ENCODE data around the gene CGB1. TPM values are rescaled to one million over a fixed set of nuclear protein-coding genes. Genes with fewer than 3 reads are reported as not detected.

Gene CGB1
- total RNA-seq, 2 experiments from 2014 or later = not detected

DNA sequence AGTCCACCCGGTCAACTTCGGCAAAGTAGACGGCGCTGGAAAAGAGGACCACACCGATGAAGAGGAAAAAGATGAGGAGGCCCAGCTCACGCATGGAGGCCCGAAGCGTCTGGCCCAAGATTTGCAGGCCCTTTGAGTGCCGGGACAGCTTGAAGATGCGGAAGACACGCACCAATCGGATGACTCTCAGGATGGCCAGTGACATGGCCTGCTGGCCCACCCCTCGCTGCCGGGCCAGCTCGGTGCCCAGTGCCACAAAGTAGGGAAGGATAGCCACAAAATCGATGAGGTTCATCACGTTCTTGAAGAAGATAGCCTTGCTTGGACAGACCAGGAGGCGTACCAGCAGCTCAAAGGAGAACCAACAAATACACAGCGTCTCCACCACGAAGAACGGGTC lies 33.7 kb upstream of the CGB1 start:
- ChIA-PET CTCF (interaction anchor here (1.5 to 1.8 kb wide), 2 partner anchors 36 to 77 kb away, joined by 3 to 7 read pairs; partner anchors contain the start of gene RUVBL2), POLR2A (no interaction called here)
- Mint-ChIP-seq H3K27ac (no peak overlapping the region), H3K4me3 (no peak overlapping the region), H3K36me3 (ENCODE audit: low read depth) (peaks cover 3% of the 10 kb centered on the region), H3K4me1 (ENCODE audit: low read depth) (peaks cover 8% of the 10 kb centered on the region), H3K27me3 (ENCODE audit: low read depth) (peaks cover 65% of the 10 kb centered on the region), H3K9me3 (ENCODE audit: insufficient read depth) (no peaks in the 10 kb centered on the region)
- ATAC-seq = no peak
- no peak for DNase-seq

GRCh38 chr19:49069026-49069425 lies 32.3 kb upstream of the CGB1 start:
- Mint-ChIP-seq H3K36me3 (ENCODE audit: low read depth) (peaks cover 3% of the 10 kb centered on the region), H3K4me1 (ENCODE audit: low read depth) (peaks cover 8% of the 10 kb centered on the region), H3K27me3 (ENCODE audit: low read depth) (peaks cover 75% of the 10 kb centered on the region), H3K4me3 (no peak overlapping the region), H3K27ac (no peak overlapping the region), H3K9me3 (ENCODE audit: insufficient read depth) (no peaks in the 10 kb centered on the region)
- ChIA-PET CTCF (interaction anchor here (1.2 to 1.8 kb wide), 3 partner anchors 9 to 77 kb away, joined by 4 to 7 read pairs (median 5); no protein-coding TSS in a partner anchor), POLR2A (no interaction called here)
- DNase-seq (no peak), ATAC-seq (no peak)

GRCh38 chr19:49067554-49067953 lies 30.9 kb upstream of the CGB1 start:
- no peak overlapping the region for H3K4me3 Mint-ChIP-seq
- DNase-seq (no peak), ATAC-seq (no peak)
- H3K27ac Mint-ChIP-seq = no peak overlapping the region
- H3K9me3 Mint-ChIP-seq (ENCODE audit: insufficient read depth) = no peaks in the 10 kb centered on the region
- ChIA-PET CTCF (no interaction called here), POLR2A (no interaction called here)
- no peaks in the 10 kb centered on the region for H3K36me3 Mint-ChIP-seq (ENCODE audit: low read depth)
- peaks cover 67% of the 10 kb centered on the region for H3K27me3 Mint-ChIP-seq (ENCODE audit: low read depth)
- H3K4me1 Mint-ChIP-seq (ENCODE audit: low read depth) = no peaks in the 10 kb centered on the region

DNA sequence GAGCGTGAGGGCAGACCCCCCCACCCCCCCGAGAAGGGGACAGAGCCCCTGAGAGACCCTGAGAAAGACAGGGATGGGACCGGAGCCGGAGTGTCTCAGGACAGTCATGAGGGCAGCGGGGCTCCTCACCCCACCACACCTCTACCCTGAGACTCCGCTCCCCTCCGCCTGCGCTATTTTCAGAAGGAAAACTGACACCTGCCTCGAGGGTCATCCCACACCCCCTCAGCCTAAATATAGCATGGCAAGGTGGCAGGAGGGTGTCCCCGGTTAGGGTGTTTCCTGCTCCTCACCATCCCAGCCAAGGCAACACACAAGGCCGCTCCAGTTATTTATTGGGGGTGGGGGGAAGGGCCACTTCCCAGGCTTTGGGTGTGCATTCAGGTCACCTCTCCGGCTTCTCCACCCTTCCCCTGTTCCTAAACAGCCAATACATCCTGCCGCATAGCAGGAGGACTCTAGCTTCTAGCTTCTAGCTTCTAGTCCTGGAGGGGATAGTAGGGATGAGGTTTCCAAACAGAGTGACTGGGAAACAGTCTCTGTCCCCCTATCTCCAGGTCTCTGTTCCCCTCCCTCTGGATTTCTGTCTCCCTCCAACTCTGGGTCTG lies 29.3 kb upstream of the CGB1 start:
- DNase-seq (no peak), ATAC-seq (no peak)
- ChIA-PET CTCF (interaction anchor here (1.0 kb wide), 1 partner anchor 32 kb away, joined by 4 read pairs; no protein-coding TSS in a partner anchor), POLR2A (no interaction called here)
- Mint-ChIP-seq H3K4me3 (no peak overlapping the region), H3K9me3 (ENCODE audit: insufficient read depth) (no peaks in the 10 kb centered on the region), H3K36me3 (ENCODE audit: low read depth) (no peaks in the 10 kb centered on the region), H3K27me3 (ENCODE audit: low read depth) (peaks cover 61% of the 10 kb centered on the region), H3K27ac (no peak overlapping the region), H3K4me1 (ENCODE audit: low read depth) (no peaks in the 10 kb centered on the region)

DNA sequence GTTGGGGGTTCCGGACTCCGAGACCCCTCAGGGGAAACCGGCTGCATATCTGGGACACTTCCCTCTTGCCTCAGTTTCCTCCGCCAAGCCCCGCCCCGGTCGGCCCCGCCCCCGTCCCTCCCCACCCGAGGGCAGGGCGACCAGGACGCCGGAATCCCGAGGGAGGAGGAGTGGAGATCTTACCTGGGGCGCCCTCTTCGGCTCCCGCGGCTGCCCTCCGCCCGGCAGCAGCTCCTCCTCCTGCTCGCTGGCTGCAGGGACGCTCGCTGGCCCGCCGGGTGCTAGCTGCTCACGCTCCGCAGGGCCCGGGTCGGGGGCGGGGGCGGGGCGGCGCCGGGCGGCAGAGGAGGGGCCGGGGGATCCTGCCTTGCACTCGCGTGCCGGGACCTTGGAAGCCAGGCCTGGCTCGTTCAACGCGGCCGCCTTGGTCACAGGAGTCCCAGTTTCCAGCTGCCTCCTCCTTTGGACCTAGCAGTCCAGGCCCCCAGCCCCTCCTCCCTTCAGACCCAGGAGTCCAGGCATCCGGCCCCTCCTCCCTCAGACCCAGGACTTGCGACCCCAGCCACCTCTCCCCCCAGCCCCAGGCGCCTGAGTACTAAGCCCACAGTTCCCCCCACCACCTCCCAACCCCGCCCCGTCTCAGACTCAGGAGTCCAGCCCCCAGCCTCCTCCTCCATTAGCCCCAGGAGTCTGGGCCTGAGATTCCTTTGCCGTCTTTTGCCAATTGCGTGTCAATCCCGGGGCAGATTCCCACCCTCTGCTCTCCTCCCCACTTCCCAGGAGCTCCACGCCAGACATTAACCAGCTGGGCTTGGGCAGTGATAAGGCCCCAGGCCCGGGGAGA lies 28.3 kb upstream of the CGB1 start, which contains the start of gene NTF4:
TSS of gene NTF4 (minus strand) at position 51 of the 844 bp plus-strand sequence. CDS start 2,821 bp downstream, outside the sequence.
- ChIA-PET POLR2A (no interaction called here), CTCF (interaction anchor here (1.0 kb wide), 1 partner anchor 33 kb away, joined by 4 read pairs; no protein-coding TSS in a partner anchor)
- Mint-ChIP-seq H3K9me3 (ENCODE audit: insufficient read depth) (no peaks in the 10 kb centered on the region), H3K4me3 (no peak within 1 kb of the TSS), H3K4me1 (ENCODE audit: low read depth) (no peaks in the 10 kb centered on the region), H3K36me3 (ENCODE audit: low read depth) (no peaks in the 10 kb centered on the region), H3K27ac (no peak within 1 kb of the TSS), H3K27me3 (ENCODE audit: low read depth) (peaks cover 60% of the 10 kb centered on the region)
- no peak for ATAC-seq
- no peak for DNase-seq

DNA sequence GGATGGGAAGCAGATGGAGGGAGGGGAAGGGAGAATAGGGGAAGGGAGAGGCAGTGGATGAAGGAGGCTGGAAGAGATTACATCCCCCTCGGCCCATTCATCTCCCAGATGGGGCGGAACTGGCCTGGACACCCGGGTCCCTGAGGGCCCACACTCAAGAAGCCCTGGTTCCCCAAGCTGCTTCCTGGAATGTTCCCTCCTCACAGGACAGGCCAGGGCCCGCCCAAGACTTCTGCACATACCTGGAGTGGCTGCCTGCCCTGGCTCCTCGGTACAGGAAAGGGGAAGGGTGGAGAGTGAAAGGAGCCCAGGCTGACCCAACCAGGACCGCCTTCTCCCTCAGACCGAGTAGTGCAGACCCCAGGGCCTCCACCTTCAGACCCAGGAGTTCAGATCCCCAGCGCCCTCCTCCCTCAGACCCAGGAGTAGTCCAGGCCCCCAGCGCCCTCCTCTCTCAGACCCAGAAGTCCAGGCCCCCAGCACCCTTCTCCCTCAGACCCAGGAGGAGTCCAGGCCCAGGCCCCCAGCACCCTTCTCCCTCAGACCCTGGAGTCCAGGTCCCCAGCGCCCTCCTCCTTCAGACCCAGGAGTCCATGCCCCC lies 27.4 kb upstream of the CGB1 start:
- no peaks in the 10 kb centered on the region for H3K4me1 Mint-ChIP-seq (ENCODE audit: low read depth)
- H3K27me3 Mint-ChIP-seq (ENCODE audit: low read depth) = peaks cover 59% of the 10 kb centered on the region
- DNase-seq (no peak), ATAC-seq (no peak)
- H3K27ac Mint-ChIP-seq = no peak overlapping the region
- H3K9me3 Mint-ChIP-seq (ENCODE audit: insufficient read depth) = no peaks in the 10 kb centered on the region
- CTCF ChIA-PET = no interaction called here
- POLR2A ChIA-PET = no interaction called here
- H3K4me3 Mint-ChIP-seq = no peak overlapping the region
- no peaks in the 10 kb centered on the region for H3K36me3 Mint-ChIP-seq (ENCODE audit: low read depth)

GRCh38 chr19:49061445-49061844 lies 24.8 kb upstream of the CGB1 start:
- POLR2A ChIA-PET = no interaction called here
- no peak for DNase-seq
- Mint-ChIP-seq H3K27ac (no peak overlapping the region), H3K4me1 (ENCODE audit: low read depth) (peaks cover 19% of the 10 kb centered on the region), H3K36me3 (ENCODE audit: low read depth) (no peaks in the 10 kb centered on the region), H3K27me3 (ENCODE audit: low read depth) (peaks cover 68% of the 10 kb centered on the region), H3K4me3 (no peak overlapping the region), H3K9me3 (ENCODE audit: insufficient read depth) (no peaks in the 10 kb centered on the region)
- no peak for ATAC-seq
- CTCF ChIA-PET = no interaction called here

GRCh38 chr19:49061000-49061399 lies 24.3 kb upstream of the CGB1 start:
- Mint-ChIP-seq H3K36me3 (ENCODE audit: low read depth) (no peaks in the 10 kb centered on the region), H3K4me3 (no peak overlapping the region), H3K27ac (no peak overlapping the region), H3K27me3 (ENCODE audit: low read depth) (peaks cover 67% of the 10 kb centered on the region), H3K4me1 (ENCODE audit: low read depth) (peaks cover 24% of the 10 kb centered on the region), H3K9me3 (ENCODE audit: insufficient read depth) (no peaks in the 10 kb centered on the region)
- ChIA-PET POLR2A (no interaction called here), CTCF (interaction anchor here (1.9 kb wide), 1 partner anchor 138 kb away, joined by 4 read pairs; no protein-coding TSS in a partner anchor)
- ATAC-seq = no peak
- no peak for DNase-seq

- Mint-ChIP-seq H3K4me1 (ENCODE audit: low read depth) (peaks cover 28% of the 10 kb centered on the region), H3K9me3 (ENCODE audit: insufficient read depth) (no peaks in the 10 kb centered on the region), H3K27me3 (ENCODE audit: low read depth) (peaks cover 52% of the 10 kb centered on the region), H3K27ac (no peak overlapping the region), H3K4me3 (no peak overlapping the region), H3K36me3 (ENCODE audit: low read depth) (no peaks in the 10 kb centered on the region)
- ChIA-PET POLR2A (no interaction called here), CTCF (interaction anchor here (1.1 to 1.9 kb wide), 4 partner anchors 10 to 140 kb away, joined by 3 to 7 read pairs (median 4); no protein-coding TSS in a partner anchor)
- DNase-seq (no peak), ATAC-seq (no peak)
These were observed 22.4 kb upstream of the CGB1 start for GRCh38 chr19:49059053-49059452.

DNA sequence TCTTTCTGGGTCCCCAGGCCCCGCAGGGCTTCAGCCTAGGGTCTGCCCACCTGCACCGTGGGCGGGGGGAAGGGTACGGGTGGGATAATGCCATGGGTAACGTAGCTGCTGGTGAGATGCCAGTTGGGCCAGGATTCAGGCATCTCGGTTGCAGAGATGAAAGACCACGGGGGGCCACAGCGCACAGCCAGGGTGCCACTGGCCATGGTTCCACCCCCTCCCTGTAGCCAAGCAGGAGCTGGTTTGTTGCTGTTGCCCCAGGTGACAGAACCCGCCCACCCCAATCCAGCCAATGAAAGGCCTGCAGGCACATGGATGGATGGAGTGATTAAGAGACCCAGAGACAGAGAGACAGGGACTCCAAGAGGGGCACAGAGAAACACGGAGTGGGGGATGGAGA lies 21.9 kb upstream of the CGB1 start:
- Mint-ChIP-seq H3K9me3 (ENCODE audit: insufficient read depth) (no peaks in the 10 kb centered on the region), H3K4me1 (ENCODE audit: low read depth) (peaks cover 28% of the 10 kb centered on the region), H3K4me3 (no peak overlapping the region), H3K27me3 (ENCODE audit: low read depth) (peaks cover 49% of the 10 kb centered on the region), H3K36me3 (ENCODE audit: low read depth) (no peaks in the 10 kb centered on the region), H3K27ac (no peak overlapping the region)
- ChIA-PET CTCF (interaction anchor here (1.7 to 1.9 kb wide), 2 partner anchors 11 to 59 kb away, joined by 5 to 7 read pairs; no protein-coding TSS in a partner anchor), POLR2A (no interaction called here)
- no peak for DNase-seq
- no peak for ATAC-seq

DNA sequence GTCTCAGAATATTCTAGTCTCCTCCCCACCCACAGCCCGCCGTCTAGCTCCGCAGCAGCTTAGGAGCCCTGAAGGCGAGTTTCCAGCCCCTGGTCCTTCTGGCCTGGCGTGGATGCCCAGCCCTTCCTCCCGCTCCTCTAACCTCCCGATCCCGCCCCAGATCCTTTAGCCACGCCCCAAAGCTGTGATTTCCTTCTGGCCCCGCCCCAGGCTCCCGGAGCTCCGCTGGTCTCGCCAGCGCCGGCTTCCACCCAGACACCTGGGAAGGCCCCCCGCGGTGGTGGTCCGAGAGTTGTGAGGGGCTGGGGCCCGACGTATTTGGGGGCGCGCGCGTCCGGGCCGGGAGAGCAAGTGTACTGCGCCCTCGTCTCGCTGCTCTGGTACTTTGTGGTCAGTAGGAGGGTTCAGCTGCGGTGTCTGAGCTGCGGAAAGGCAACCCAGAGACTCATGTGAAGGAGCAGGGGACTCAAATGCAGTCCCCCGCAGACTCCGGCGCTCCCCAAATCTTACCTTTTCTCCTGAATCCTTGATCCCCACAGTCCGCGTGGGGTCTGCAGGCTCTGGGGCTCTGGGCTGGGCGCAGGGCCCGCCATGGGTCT lies 21.0 kb upstream of the CGB1 start, which contains the start of gene CGB7:
TSS of gene CGB7 (minus strand) at position 114 of the 599 bp plus-strand sequence. CDS start 2,374 bp downstream, outside the sequence.
- Mint-ChIP-seq H3K27ac (no peak within 1 kb of the TSS), H3K27me3 (ENCODE audit: low read depth) (peaks cover 45% of the 10 kb centered on the region), H3K9me3 (ENCODE audit: insufficient read depth) (no peaks in the 10 kb centered on the region), H3K36me3 (ENCODE audit: low read depth) (no peaks in the 10 kb centered on the region), H3K4me3 (peak within 1 kb of the TSS; percentile 52), H3K4me1 (ENCODE audit: low read depth) (peaks cover 28% of the 10 kb centered on the region)
- ChIA-PET CTCF (interaction anchor here (0.9 to 2.4 kb wide), 7 partner anchors 17 to 141 kb away, joined by 3 to 8 read pairs (median 5); partner anchors contain the start of genes GYS1, LIN7B and RUVBL2), POLR2A (no interaction called here)
- DNase-seq (peak; percentile 51), ATAC-seq (peak; percentile 13)
